ENCODE measurements around the gene HDAC5.

DNA sequence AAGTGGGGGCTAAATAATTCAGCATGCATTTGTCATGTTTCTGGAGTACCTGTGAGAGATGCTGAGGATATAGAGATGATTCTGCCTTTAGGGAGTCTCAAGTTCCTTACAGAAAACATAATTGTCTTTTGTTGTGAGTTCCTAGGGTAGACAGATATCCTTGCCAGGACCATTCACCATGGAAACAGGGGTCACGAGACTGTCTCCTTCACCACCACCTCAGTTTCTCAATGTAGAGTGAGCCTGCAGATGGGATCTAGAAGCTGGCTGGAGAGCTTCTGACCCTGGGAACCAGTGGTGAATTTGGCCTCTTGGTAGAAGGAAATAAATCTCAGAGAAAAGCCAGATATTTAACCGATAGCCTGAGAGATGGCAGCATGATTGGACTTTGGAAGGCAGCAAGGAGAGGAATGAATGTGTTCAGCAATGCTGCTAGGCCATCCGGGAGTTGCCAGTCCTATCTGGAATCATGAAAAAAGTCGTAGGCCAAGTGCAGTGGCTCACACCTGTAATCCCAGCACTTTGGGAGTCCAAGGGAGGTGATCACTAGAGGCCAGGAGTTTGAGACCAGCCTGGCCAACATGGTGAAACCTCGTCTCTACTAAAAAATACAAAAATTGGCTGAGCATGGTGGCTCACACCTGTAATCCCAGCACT, 7.4 kb upstream of the HDAC5 start:
- TF ChIP-seq, protein P1, sequence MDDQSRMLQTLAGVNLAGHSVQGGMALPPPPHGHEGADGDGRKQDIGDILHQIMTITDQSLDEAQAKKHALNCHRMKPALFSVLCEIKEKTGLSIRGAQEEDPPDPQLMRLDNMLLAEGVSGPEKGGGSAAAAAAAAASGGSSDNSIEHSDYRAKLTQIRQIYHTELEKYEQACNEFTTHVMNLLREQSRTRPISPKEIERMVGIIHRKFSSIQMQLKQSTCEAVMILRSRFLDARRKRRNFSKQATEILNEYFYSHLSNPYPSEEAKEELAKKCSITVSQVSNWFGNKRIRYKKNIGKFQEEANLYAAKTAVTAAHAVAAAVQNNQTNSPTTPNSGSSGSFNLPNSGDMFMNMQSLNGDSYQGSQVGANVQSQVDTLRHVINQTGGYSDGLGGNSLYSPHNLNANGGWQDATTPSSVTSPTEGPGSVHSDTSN (CRISPR knock-in tag; IDR thresholded peaks at IDR 0.05), result no peak
- no peak for TF ChIP-seq ZNF184 (tag by site-specific recombination; IDR thresholded peaks at IDR 0.05)
- no peak for TF ChIP-seq HOXA7 (CRISPR knock-in tag; IDR thresholded peaks at IDR 0.05; ENCODE audit: borderline replicate concordance)
- no peak for TF ChIP-seq ZNF350 (tag by site-specific recombination; IDR thresholded peaks at IDR 0.05)
- TF ChIP-seq ZSCAN30 (tag by site-specific recombination; IDR thresholded peaks at IDR 0.05), result no peak
- TF ChIP-seq, protein P2, sequence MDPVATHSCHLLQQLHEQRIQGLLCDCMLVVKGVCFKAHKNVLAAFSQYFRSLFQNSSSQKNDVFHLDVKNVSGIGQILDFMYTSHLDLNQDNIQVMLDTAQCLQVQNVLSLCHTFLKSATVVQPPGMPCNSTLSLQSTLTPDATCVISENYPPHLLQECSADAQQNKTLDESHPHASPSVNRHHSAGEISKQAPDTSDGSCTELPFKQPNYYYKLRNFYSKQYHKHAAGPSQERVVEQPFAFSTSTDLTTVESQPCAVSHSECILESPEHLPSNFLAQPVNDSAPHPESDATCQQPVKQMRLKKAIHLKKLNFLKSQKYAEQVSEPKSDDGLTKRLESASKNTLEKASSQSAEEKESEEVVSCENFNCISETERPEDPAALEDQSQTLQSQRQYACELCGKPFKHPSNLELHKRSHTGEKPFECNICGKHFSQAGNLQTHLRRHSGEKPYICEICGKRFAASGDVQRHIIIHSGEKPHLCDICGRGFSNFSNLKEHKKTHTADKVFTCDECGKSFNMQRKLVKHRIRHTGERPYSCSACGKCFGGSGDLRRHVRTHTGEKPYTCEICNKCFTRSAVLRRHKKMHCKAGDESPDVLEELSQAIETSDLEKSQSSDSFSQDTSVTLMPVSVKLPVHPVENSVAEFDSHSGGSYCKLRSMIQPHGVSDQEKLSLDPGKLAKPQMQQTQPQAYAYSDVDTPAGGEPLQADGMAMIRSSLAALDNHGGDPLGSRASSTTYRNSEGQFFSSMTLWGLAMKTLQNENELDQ (tag by site-specific recombination; IDR thresholded peaks at IDR 0.05; ENCODE audit: low read depth), result no peak
- TF ChIP-seq ZNF23 (tag by site-specific recombination; IDR thresholded peaks at IDR 0.05; ENCODE audit: borderline replicate concordance), result no peak
